Measurements from ENCODE around the gene RWDD4. TPM values are rescaled to one million over a fixed set of nuclear protein-coding genes. Genes with fewer than 3 reads are reported as not detected.

The RWDD4 gene
- total and polyA plus RNA-seq, 4 donors: 10.9 to 19.9 (median 16.0) TPM

- H3K27ac ChIP-seq (ENCODE audit: low read depth in 1 of 2, low read length in 1 of 2): no peak overlapping the region
- peaks cover 0 to 13% (median 3%) of the 10 kb centered on the region in 5 donors for H3K4me1 ChIP-seq (ENCODE audit: control insufficient read depth in 5 of 5, insufficient read depth in 5 of 5, low read length in 5 of 5)
- no peak for DNase-seq
- no peaks in the 10 kb centered on the region for H3K9me3 ChIP-seq (ENCODE audit: control insufficient read depth in 4 of 4, insufficient read depth in 3 of 4, low read length in 3 of 4)
- no peak for ATAC-seq (ENCODE audit: insufficient read depth, low FRiP score)
- no peak for TF ChIP-seq CTCF (IDR thresholded peaks at IDR 0.05; ENCODE audit: control extremely low read depth, extremely low read depth)
- no peak overlapping the region for H3K4me3 ChIP-seq
- no peak overlapping the region for H3K9ac ChIP-seq (ENCODE audit: insufficient read depth in 1 of 2, low read length in 2 of 2)
- H3K27me3 ChIP-seq (ENCODE audit: control insufficient read depth in 3 of 3, insufficient read depth in 3 of 3, low read length in 2 of 3): no peaks in the 10 kb centered on the region
- no peaks in the 10 kb centered on the region for H3K36me3 ChIP-seq (ENCODE audit: control insufficient read depth in 4 of 4, insufficient read depth in 4 of 4, low read length in 4 of 4)
Measured at GRCh38 chr4:183599690-183600089, 59.3 kb downstream of the RWDD4 start.

GRCh38 chr4:183599284-183599683 is 59.7 kb downstream of the RWDD4 start:
- no peak for TF ChIP-seq CTCF (IDR thresholded peaks at IDR 0.05; ENCODE audit: control extremely low read depth, extremely low read depth)
- no peaks in the 10 kb centered on the region for H3K9me3 ChIP-seq (ENCODE audit: control insufficient read depth in 4 of 4, insufficient read depth in 3 of 4, low read length in 3 of 4)
- H3K36me3 ChIP-seq (ENCODE audit: control insufficient read depth in 4 of 4, insufficient read depth in 4 of 4, low read length in 4 of 4): no peaks in the 10 kb centered on the region
- H3K9ac ChIP-seq (ENCODE audit: insufficient read depth in 1 of 2, low read length in 2 of 2): no peak overlapping the region
- peaks cover 0 to 13% (median 3%) of the 10 kb centered on the region in 5 donors for H3K4me1 ChIP-seq (ENCODE audit: control insufficient read depth in 5 of 5, insufficient read depth in 5 of 5, low read length in 5 of 5)
- H3K4me3 ChIP-seq: no peak overlapping the region
- H3K27me3 ChIP-seq (ENCODE audit: control insufficient read depth in 3 of 3, insufficient read depth in 3 of 3, low read length in 2 of 3): no peaks in the 10 kb centered on the region
- H3K27ac ChIP-seq (ENCODE audit: low read depth in 1 of 2, low read length in 1 of 2): no peak overlapping the region
- ATAC-seq (ENCODE audit: insufficient read depth, low FRiP score) (no peak), DNase-seq (no peak)

DNA sequence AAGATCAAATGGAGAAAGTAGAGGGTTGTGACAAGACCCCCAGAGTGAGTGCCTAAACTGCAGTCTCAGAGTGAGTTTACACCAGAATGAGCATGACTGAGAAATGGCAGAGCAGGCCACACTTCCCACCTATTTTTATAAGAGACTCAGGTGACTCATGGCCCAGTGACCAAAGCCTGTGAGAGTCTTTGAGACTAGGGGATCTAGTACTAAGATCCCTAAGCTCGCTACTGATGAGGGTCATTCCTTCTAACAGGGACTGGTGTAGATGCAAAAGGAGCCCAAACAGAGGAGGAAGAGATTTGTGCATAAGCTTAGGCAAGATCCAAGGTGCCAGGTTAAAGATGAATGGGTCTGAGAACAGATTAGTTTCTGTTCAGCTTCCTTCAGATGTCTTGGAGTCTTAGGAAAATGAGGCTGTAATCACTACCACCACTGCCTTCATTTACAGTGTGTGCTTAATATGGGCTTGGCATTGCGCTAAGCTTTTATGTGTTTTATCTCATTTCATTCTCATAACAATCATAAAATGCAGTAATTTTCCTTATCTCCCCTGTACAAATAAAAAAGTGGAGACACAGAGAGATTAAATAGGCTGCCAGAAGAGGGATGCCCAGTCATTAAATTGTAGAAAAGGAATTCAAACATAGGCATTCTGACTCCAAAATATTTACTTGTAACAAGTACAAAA is 62.8 kb downstream of the RWDD4 start:
- TF ChIP-seq CTCF (IDR thresholded peaks at IDR 0.05; ENCODE audit: control extremely low read depth, extremely low read depth): no peak
- H3K27ac ChIP-seq (ENCODE audit: low read depth in 1 of 2, low read length in 1 of 2): no peak overlapping the region
- WGBS, 2 donors: 78 to 93% methylated on average over 2 of the region's 2 CpGs
- no peak for ATAC-seq (ENCODE audit: insufficient read depth, low FRiP score)
- peaks cover 0 to 2% (median 0%) of the 10 kb centered on the region in 4 donors for H3K9me3 ChIP-seq (ENCODE audit: control insufficient read depth in 4 of 4, insufficient read depth in 3 of 4, low read length in 3 of 4)
- peaks cover 0 to 7% (median 3%) of the 10 kb centered on the region in 5 donors for H3K4me1 ChIP-seq (ENCODE audit: control insufficient read depth in 5 of 5, insufficient read depth in 5 of 5, low read length in 5 of 5)
- no peaks in the 10 kb centered on the region for H3K27me3 ChIP-seq (ENCODE audit: control insufficient read depth in 3 of 3, insufficient read depth in 3 of 3, low read length in 2 of 3)
- DNase-seq: peak in 1 of 3 donors; percentile 25
- no peak overlapping the region for H3K4me3 ChIP-seq
- no peak overlapping the region for H3K9ac ChIP-seq (ENCODE audit: insufficient read depth in 1 of 2, low read length in 2 of 2)
- H3K36me3 ChIP-seq (ENCODE audit: control insufficient read depth in 4 of 4, insufficient read depth in 4 of 4, low read length in 4 of 4): no peaks in the 10 kb centered on the region

- no peak for ATAC-seq (ENCODE audit: insufficient read depth, low FRiP score)
- WGBS, 2 donors: 80 to 86% methylated on average over 3 of the region's 3 CpGs
- no peak for TF ChIP-seq CTCF (IDR thresholded peaks at IDR 0.05; ENCODE audit: control extremely low read depth, extremely low read depth)
Measured at GRCh38 chr4:183594823-183595222, 64.2 kb downstream of the RWDD4 start.

More at GRCh38 chr4:183594823-183595222, 64.2 kb downstream of the RWDD4 start:
- H3K9ac ChIP-seq (ENCODE audit: insufficient read depth in 1 of 2, low read length in 2 of 2): no peak overlapping the region
- peaks cover 0 to 5% (median 3%) of the 10 kb centered on the region in 5 donors for H3K4me1 ChIP-seq (ENCODE audit: control insufficient read depth in 5 of 5, insufficient read depth in 5 of 5, low read length in 5 of 5)
- H3K36me3 ChIP-seq (ENCODE audit: control insufficient read depth in 4 of 4, insufficient read depth in 4 of 4, low read length in 4 of 4): no peaks in the 10 kb centered on the region
- no peak for DNase-seq
- peaks cover 0 to 2% (median 0%) of the 10 kb centered on the region in 4 donors for H3K9me3 ChIP-seq (ENCODE audit: control insufficient read depth in 4 of 4, insufficient read depth in 3 of 4, low read length in 3 of 4)
- H3K27ac ChIP-seq (ENCODE audit: low read depth in 1 of 2, low read length in 1 of 2): no peak overlapping the region
- H3K27me3 ChIP-seq (ENCODE audit: control insufficient read depth in 3 of 3, insufficient read depth in 3 of 3, low read length in 2 of 3): no peaks in the 10 kb centered on the region
- H3K4me3 ChIP-seq: no peak overlapping the region

All from lung (tissue), 12 donors.